Liver (tissue), 9 donors: ENCODE measurements around the gene MED12L. TPM values are rescaled to one million over a fixed set of nuclear protein-coding genes. Genes with fewer than 3 reads are reported as not detected.

Experiments
- DNase-seq: peaks from one replicate; pipeline ENCODE4 v3.0.0-alpha.2; 2017; ENCODE audit warnings: low spot score
- H3K27ac ChIP-seq, 2 donors: one replicate each; pipeline ENCODE4 v1.7.0; 2013; ENCODE audit warnings: inconsistent platforms in 2 of 2, low read length in 2 of 2, control low read depth in 1 of 2, low read depth in 1 of 2, mild to moderate bottlenecking in 1 of 2
- H3K27me3 ChIP-seq, 4 donors: one replicate each; pipeline versions ENCODE4 v1.6.1 to v1.7.0; 2013; ENCODE audit warnings: low read length in 3 of 4, inconsistent platforms in 1 of 4, mild to moderate bottlenecking in 1 of 4, moderate library complexity in 1 of 4; ENCODE audit not compliant: control insufficient read depth in 4 of 4, insufficient read depth in 4 of 4
- H3K36me3 ChIP-seq, 4 donors: one replicate each; pipeline versions ENCODE4 v1.6.1 to v1.7.0; 2013; ENCODE audit warnings: low read length in 3 of 4, mild to moderate bottlenecking in 3 of 4, low read depth in 1 of 4, moderate library complexity in 1 of 4; ENCODE audit not compliant: control insufficient read depth in 4 of 4, insufficient read depth in 3 of 4
- H3K4me1 ChIP-seq, 4 donors: one replicate each; pipeline versions ENCODE4 v1.6.1 to v1.7.0; 2013; ENCODE audit warnings: low read length in 3 of 4, mild to moderate bottlenecking in 3 of 4, moderate library complexity in 1 of 4; ENCODE audit not compliant: control insufficient read depth in 4 of 4, insufficient read depth in 4 of 4
- H3K4me3 ChIP-seq, 3 donors: one replicate each; pipeline versions ENCODE4 v1.6.1 to v1.7.0; 2013; ENCODE audit warnings: low read length in 3 of 3, control low read depth in 1 of 3, low read depth in 1 of 3, mild to moderate bottlenecking in 1 of 3
- H3K9ac ChIP-seq, 2 donors: one replicate each; pipeline ENCODE4 v1.7.0; 2013; ENCODE audit warnings: low read length in 2 of 2, mild to moderate bottlenecking in 2 of 2, moderate library complexity in 2 of 2, control low read depth in 1 of 2, low read depth in 1 of 2
- H3K9me3 ChIP-seq, 4 donors: one replicate each; pipeline versions ENCODE4 v1.6.1 to v1.7.0; 2013; ENCODE audit warnings: low read length in 3 of 4; ENCODE audit not compliant: control insufficient read depth in 4 of 4
- ATF3 ChIP-seq: IDR thresholded peaks from 2 replicates; pipeline ENCODE4 v1.6.1; 2016; ENCODE audit warnings: antibody characterized with exemption
- CTCF ChIP-seq: fragments of 150-350 bp; IDR thresholded peaks from 2 replicates; pipeline ENCODE4 v1.5.1; 2017; ENCODE audit warnings: improper control_type of control experiment, low read depth, low read length; ENCODE audit not compliant: missing input control
- EGR1 ChIP-seq, 2 donors: IDR thresholded peaks; 2 replicates each; pipeline ENCODE4 v1.6.1; 2016 to 2018; ENCODE audit warnings: antibody characterized with exemption in 2 of 2, low read depth in 2 of 2
- FOXA1 ChIP-seq: IDR thresholded peaks from 2 replicates; pipeline ENCODE4 v1.6.1; 2016; ENCODE audit warnings: antibody characterized with exemption
- FOXA2 ChIP-seq: IDR thresholded peaks from 2 replicates; pipeline ENCODE4 v1.6.1; 2016; ENCODE audit warnings: antibody characterized with exemption
- GABPA ChIP-seq, 2 donors: IDR thresholded peaks in 1 of 2; conservative IDR thresholded peaks in 1 of 2; 2 replicates each; pipeline ENCODE4 v1.6.1; 2016; ENCODE audit warnings: antibody characterized with exemption in 2 of 2, mild to moderate bottlenecking in 1 of 2, moderate library complexity in 1 of 2
- HNF4A ChIP-seq, 2 donors: conservative IDR thresholded peaks; 2 replicates each; pipeline ENCODE4 v1.6.1; 2016; ENCODE audit warnings: antibody characterized with exemption in 2 of 2, mild to moderate bottlenecking in 2 of 2
- HNF4G ChIP-seq: IDR thresholded peaks from 2 replicates; pipeline ENCODE4 v1.6.1; 2016; ENCODE audit warnings: antibody characterized with exemption
- JUND ChIP-seq, 2 donors: IDR thresholded peaks; 2 replicates each; pipeline ENCODE4 v1.6.1; 2016; ENCODE audit warnings: antibody characterized with exemption in 2 of 2
- NR2F2 ChIP-seq: IDR thresholded peaks from 2 replicates; pipeline ENCODE4 v1.6.1; 2016; ENCODE audit warnings: antibody characterized with exemption
- RAD21 ChIP-seq, 2 donors: IDR thresholded peaks; 2 replicates each; pipeline ENCODE4 v1.6.1; 2016; ENCODE audit warnings: antibody characterized with exemption in 2 of 2, mild to moderate bottlenecking in 2 of 2
- RXRA ChIP-seq, 2 donors: IDR thresholded peaks; 2 replicates each; pipeline ENCODE4 v1.6.1; 2017 to 2018; ENCODE audit warnings: antibody characterized with exemption in 2 of 2, mild to moderate bottlenecking in 1 of 2
- SP1 ChIP-seq: IDR thresholded peaks from 2 replicates; pipeline ENCODE4 v1.6.1; 2018; ENCODE audit warnings: antibody characterized with exemption, mild to moderate bottlenecking
- TAF1 ChIP-seq: conservative IDR thresholded peaks from 2 replicates; pipeline ENCODE4 v1.6.1; 2016; ENCODE audit warnings: antibody characterized with exemption, mild to moderate bottlenecking
- YY1 ChIP-seq: IDR thresholded peaks from 2 replicates; pipeline ENCODE4 v1.6.1; 2016; ENCODE audit warnings: antibody characterized with exemption, mild to moderate bottlenecking
- WGBS: extraction: QIAGEN DNeasy Blood & Tissue Kit; methylation state at CpG from one replicate; pipeline ENCODE4 v1.1.7; 2013; 5-methylcytosine and 5-hydroxymethylcytosine counted together
- polyA plus RNA-seq, 2 donors: library from polyadenylated mRNA; stranded (reverse) in 1 of 2; unstranded in 1 of 2; fragments of 200-250 nt in 1 of 2; fragments of >200 nt in 1 of 2; fragmentation: Nextera tagmentation in 1 of 2; extraction: Ambion mirVana in 1 of 2; gene quantifications; one replicate each; pipeline versions ENCODE4 v1.2.1 to v1.2.3, GENCODE V29; 2013 to 2015
- total RNA-seq, 2 donors: library from RNA; depleted of rRNA; stranded (reverse); fragments of >200 nt; gene quantifications; one replicate each; pipeline ENCODE4 v1.2.3, GENCODE V29; 2014
- TF ChIP-seq, protein P1 (sequence below): IDR thresholded peaks from 2 replicates; pipeline ENCODE4 v1.6.1; 2016; ENCODE audit warnings: antibody characterized with exemption
- TF ChIP-seq, protein P2 (sequence below): IDR thresholded peaks from 2 replicates; pipeline ENCODE4 v1.6.1; 2016; ENCODE audit warnings: antibody characterized with exemption, mild to moderate bottlenecking
- TF ChIP-seq, protein P3 (sequence below): IDR thresholded peaks from 2 replicates; pipeline ENCODE4 v1.6.1; 2016; ENCODE audit warnings: antibody characterized with exemption
- donor health status: healthy.
- donor health status: healthy.
- donor health status: healthy.
- donor health status: healthy.
- donor health status: healthy.

MED12L gene
- total and polyA plus RNA-seq, 4 donors = 0.02 to 2.1 (median 0.49) TPM

DNA sequence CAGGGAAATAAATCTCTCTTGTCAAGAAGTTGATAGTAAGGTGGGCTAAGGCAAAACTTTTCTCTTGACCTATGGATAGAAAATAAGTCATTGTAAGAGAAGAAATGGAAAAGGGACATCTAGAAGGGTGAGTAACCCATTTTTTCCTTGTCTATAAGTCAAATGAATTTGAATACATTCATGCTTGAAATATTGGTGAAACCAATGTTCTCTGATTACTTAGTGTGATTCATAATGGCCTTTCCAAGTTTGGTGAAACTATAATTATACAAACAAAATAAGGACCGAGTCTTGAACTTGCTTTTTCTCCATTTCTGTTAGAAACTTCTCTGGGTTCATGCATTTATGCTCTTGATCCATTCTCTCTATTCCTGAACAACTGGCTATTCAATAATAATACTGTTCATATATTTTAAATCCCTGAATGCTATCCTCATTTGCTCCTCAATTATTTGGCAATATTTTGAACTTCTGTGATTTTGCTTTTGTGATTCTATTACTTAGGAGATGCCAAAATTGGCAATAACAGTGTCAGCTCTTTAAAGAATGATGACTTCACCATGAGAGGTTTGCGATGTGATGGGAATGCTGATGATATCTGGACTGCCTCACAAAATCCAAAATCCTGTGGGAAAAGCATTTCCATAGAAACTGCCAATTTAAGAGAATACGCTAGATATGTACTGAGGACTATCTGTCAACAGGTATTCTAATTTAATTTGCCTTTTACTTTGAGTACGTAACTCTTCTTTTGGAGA is 286.8 kb downstream of the MED12L start:
- H3K9ac ChIP-seq = no peak overlapping the region
- no peaks in the 10 kb centered on the region for H3K4me1 ChIP-seq
- H3K27ac ChIP-seq = no peak overlapping the region
- WGBS = 95% methylated on average over 4 of the region's 4 CpGs
- TF ChIP-seq FOXA1 (no peak), HNF4G (no peak)
- DNase-seq = no peak
- H3K27me3 ChIP-seq = no peaks in the 10 kb centered on the region
- H3K4me3 ChIP-seq = no peak overlapping the region
- no peaks in the 10 kb centered on the region for H3K9me3 ChIP-seq
- no peaks in the 10 kb centered on the region for H3K36me3 ChIP-seq

GRCh38 chr3:151377768-151378385 is 292.4 kb downstream of the MED12L start:
- H3K4me1 ChIP-seq = no peaks in the 10 kb centered on the region
- no peaks in the 10 kb centered on the region for H3K27me3 ChIP-seq
- no peaks in the 10 kb centered on the region for H3K36me3 ChIP-seq
- no peak for DNase-seq
- 89% methylated on average over 8 of the region's 8 CpGs for WGBS
- H3K9ac ChIP-seq = no peak overlapping the region
- H3K4me3 ChIP-seq = no peak overlapping the region
- no peaks in the 10 kb centered on the region for H3K9me3 ChIP-seq
- no peak overlapping the region for H3K27ac ChIP-seq
- TF ChIP-seq CTCF (no peak), FOXA2 (no peak), TAF1 (no peak), NR2F2 (no peak), ATF3 (no peak), HNF4A (conservative IDR thresholded peaks at IDR 0.05) (no peak), HNF4G (no peak), EGR1 (IDR thresholded peaks at IDR 0.05; ENCODE audit: low read depth in 2 of 2) (no peak), RXRA (IDR thresholded peaks at IDR 0.05) (no peak), GABPA (IDR thresholded peaks at IDR 0.05 in 1 of 2, conservative IDR thresholded peaks at IDR 0.05 in 1 of 2) (no peak), YY1 (no peak), SP1 (no peak), RAD21 (IDR thresholded peaks at IDR 0.05) (no peak), JUND (IDR thresholded peaks at IDR 0.05) (no peak)
- TF ChIP-seq, protein P1, sequence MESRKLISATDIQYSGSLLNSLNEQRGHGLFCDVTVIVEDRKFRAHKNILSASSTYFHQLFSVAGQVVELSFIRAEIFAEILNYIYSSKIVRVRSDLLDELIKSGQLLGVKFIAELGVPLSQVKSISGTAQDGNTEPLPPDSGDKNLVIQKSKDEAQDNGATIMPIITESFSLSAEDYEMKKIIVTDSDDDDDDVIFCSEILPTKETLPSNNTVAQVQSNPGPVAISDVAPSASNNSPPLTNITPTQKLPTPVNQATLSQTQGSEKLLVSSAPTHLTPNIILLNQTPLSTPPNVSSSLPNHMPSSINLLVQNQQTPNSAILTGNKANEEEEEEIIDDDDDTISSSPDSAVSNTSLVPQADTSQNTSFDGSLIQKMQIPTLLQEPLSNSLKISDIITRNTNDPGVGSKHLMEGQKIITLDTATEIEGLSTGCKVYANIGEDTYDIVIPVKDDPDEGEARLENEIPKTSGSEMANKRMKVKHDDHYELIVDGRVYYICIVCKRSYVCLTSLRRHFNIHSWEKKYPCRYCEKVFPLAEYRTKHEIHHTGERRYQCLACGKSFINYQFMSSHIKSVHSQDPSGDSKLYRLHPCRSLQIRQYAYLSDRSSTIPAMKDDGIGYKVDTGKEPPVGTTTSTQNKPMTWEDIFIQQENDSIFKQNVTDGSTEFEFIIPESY = no peak
- TF ChIP-seq, protein P2, sequence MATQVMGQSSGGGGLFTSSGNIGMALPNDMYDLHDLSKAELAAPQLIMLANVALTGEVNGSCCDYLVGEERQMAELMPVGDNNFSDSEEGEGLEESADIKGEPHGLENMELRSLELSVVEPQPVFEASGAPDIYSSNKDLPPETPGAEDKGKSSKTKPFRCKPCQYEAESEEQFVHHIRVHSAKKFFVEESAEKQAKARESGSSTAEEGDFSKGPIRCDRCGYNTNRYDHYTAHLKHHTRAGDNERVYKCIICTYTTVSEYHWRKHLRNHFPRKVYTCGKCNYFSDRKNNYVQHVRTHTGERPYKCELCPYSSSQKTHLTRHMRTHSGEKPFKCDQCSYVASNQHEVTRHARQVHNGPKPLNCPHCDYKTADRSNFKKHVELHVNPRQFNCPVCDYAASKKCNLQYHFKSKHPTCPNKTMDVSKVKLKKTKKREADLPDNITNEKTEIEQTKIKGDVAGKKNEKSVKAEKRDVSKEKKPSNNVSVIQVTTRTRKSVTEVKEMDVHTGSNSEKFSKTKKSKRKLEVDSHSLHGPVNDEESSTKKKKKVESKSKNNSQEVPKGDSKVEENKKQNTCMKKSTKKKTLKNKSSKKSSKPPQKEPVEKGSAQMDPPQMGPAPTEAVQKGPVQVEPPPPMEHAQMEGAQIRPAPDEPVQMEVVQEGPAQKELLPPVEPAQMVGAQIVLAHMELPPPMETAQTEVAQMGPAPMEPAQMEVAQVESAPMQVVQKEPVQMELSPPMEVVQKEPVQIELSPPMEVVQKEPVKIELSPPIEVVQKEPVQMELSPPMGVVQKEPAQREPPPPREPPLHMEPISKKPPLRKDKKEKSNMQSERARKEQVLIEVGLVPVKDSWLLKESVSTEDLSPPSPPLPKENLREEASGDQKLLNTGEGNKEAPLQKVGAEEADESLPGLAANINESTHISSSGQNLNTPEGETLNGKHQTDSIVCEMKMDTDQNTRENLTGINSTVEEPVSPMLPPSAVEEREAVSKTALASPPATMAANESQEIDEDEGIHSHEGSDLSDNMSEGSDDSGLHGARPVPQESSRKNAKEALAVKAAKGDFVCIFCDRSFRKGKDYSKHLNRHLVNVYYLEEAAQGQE = no peak
- TF ChIP-seq, protein P3, sequence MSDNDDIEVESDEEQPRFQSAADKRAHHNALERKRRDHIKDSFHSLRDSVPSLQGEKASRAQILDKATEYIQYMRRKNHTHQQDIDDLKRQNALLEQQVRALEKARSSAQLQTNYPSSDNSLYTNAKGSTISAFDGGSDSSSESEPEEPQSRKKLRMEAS = no peak
